ENCODE data around the gene RPL3.

The RPL3 gene

DNA sequence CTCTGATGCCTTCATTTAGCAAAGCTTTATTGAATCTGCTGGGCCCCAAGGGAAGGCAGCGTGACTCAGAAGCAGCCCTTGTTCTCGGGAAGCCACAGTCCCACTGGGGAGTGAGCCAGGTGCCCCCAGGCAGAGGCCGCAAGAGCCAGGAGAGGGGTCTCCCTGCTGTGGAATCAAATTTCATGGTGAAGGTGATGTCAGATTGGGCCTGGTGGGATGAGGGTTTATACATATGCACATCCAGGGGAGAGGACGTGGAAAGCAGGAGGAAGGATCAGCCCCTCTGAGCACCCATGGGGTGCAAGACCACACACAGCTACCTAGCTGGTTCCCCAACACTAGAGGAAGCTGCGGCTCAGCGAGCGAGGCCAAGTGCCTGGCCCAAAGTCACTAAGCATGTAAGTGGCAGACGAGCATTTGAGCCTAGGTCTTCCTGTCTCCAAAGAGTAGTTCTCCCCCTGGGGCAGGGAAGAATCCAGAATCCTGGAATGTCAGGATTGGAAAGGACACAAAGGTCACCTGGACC is 32.3 kb upstream of the RPL3 start:
- peak overlapping the region; percentile 70 for H3K4me3 ChIP-seq (ENCODE audit: low read depth, low read length)

DNA sequence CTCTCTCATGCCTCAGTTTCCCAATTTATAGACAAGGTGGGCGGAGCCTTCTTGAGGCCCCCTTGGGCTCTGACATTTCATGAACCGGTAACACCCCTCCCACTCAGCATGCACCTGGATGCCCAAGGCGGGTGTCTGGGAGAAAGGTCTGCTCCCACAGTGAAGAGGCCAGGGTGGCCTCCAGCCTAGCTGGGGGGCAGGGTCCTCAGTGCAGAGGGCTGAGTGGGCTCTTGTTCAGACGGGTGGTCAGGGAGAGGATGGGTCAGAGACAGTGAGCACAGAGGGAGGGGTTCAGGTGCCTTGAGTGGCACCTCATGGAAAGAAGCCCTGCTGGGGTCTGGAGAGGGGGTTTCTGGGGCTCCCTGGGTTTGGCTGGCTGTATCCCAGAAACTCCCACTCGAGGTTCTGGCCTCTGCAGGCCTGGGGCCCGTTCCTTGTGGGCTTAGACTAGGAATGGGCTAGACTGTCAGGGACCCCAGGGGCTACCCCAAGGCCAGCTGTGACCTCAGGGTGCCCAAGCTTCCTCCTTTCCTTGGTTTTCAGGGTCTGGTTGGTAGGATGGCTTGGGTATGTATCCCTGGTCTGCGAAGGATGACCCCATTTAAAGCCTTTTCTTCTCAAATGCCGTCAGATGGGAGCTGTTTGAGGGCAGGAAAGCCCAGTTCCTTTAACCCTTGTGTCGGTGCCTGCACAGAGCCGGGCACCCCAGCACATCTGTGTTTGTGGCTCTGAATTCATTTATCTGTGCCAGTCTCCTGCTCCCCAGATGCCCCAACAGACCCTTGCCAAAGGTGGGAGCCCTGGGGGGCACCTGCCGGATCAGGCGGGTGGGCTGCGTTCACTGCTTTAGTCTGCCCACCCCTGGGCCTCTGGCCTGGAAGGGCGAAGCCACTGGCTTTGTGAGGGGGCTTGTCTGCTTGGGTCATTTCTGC is 31.6 kb upstream of the RPL3 start:
- peak overlapping the region; percentile 70 for H3K4me3 ChIP-seq (ENCODE audit: low read depth, low read length)
- TF ChIP-seq, protein P1, sequence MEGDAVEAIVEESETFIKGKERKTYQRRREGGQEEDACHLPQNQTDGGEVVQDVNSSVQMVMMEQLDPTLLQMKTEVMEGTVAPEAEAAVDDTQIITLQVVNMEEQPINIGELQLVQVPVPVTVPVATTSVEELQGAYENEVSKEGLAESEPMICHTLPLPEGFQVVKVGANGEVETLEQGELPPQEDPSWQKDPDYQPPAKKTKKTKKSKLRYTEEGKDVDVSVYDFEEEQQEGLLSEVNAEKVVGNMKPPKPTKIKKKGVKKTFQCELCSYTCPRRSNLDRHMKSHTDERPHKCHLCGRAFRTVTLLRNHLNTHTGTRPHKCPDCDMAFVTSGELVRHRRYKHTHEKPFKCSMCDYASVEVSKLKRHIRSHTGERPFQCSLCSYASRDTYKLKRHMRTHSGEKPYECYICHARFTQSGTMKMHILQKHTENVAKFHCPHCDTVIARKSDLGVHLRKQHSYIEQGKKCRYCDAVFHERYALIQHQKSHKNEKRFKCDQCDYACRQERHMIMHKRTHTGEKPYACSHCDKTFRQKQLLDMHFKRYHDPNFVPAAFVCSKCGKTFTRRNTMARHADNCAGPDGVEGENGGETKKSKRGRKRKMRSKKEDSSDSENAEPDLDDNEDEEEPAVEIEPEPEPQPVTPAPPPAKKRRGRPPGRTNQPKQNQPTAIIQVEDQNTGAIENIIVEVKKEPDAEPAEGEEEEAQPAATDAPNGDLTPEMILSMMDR (IDR thresholded peaks at IDR 0.05; ENCODE audit: low read depth, low read length, missing control alignments) = no peak
- in situ Hi-C loops (cut with HindIII; ENCODE audit: low sequenced_read_pairs) = no loop called here
- no peak for DNase-seq (ENCODE audit: low read depth)

More for the DNA sequence above, 32.3 kb upstream of the RPL3 start:
- TF ChIP-seq, protein P1 (IDR thresholded peaks at IDR 0.05; ENCODE audit: low read depth, low read length, missing control alignments) = no peak
- in situ Hi-C loops (cut with HindIII; ENCODE audit: low sequenced_read_pairs) = no loop called here
- DNase-seq (ENCODE audit: low read depth) = peak; percentile 78

DNA sequence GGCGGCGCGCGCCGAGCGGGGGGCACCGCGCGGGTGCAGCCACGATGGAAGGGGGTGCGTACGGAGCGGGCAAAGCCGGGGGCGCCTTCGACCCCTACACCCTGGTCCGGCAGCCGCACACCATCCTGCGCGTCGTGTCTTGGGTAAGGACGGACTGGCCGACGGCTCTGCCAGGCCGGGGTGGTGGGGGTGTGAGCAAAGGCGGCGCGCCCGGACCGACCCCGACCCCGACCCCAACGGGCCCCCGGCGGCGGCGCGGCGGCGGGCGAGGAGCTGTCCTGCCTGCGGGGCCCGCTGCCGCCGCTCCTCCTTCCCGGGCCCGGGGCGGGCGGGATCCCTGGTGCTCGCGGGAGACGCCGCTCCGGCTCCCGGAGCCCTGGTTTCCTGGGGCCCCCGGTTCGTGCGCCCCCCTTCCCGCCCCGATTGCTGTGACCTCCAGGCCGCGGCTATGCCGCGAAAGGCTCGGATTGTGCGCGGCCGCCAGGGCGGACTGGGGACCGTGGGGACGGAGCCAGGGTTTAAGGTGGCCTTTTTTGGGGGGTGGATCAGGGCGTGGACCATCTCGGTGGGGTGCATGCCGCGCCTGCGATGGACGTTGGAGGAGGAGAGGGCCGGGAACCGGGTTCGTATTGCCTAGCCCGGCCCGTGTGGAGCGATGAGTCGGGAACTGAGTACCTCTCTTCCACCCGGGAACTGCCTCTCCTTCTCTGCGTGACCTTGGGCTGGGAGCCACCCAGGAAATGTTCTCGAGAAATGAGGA is 30.7 kb upstream of the RPL3 start, which contains the start of gene SYNGR1:
SYNGR1 (plus strand) TSS at position 25 of the 760 bp plus-strand sequence; CDS start at position 45, 20 bp downstream.
- H3K4me3 ChIP-seq (ENCODE audit: low read depth, low read length) = peak within 1 kb of the TSS; percentile 70
- TF ChIP-seq, protein P1 (IDR thresholded peaks at IDR 0.05; ENCODE audit: low read depth, low read length, missing control alignments) = no peak
- in situ Hi-C loops (cut with HindIII; ENCODE audit: low sequenced_read_pairs) = no loop called here
- no peak for DNase-seq (ENCODE audit: low read depth)

DNA sequence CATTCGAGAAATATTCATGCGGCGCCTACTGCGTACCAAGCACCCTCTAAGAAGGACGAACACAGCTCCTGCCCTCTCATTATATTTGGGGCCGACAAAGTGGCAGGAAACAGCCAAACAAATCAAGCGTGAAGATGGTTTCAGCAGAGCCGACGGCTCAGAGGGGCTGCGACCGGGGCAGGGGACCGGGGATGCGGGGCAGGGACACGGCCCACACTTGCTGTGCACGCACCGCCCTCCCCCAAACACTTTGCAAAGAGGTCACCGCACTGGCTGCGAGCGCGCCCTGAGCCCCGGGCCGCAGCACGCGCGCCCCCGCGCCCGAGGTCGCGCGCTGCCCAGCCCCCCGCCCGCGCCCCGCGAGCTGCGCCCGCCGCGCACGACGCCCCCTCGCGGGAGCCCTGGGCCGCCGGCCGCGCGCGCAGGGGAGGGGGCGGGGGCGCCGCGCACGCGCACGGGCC is 30.1 kb upstream of the RPL3 start:
- in situ Hi-C loops (cut with HindIII; ENCODE audit: low sequenced_read_pairs) = no loop called here
- TF ChIP-seq, protein P1 (IDR thresholded peaks at IDR 0.05; ENCODE audit: low read depth, low read length, missing control alignments) = no peak
- no peak for DNase-seq (ENCODE audit: low read depth)
- H3K4me3 ChIP-seq (ENCODE audit: low read depth, low read length) = peak overlapping the region; percentile 70

DNA sequence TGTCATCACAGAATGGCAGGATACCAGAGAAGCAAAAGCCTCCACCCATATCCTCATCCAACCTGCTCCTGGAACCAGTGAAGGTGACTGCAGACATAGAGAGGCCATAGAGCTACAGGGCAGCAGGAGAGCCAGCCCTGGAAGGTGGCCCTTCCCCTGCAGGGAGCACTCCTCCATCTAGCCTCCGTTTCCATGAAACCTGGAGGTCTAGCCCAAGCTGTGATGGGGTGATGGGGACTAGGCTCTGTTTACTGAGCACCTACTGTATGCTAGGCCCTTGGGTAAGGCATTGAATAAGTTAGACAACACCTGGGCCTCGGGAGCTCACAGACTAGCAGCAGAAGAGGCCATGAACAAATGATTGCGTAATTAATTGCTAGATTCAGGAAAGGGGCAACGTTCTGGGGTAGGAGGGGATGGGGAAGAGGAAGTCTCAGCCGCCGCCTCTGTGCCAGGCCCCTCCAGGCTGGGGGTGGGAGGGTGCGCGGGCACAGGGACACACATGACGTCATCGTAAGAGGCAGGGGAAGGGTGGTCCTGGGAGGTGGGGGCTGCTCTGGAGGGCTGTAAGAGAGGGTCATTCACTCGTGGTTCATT is 29.6 kb upstream of the RPL3 start:
- peak overlapping the region; percentile 70 for H3K4me3 ChIP-seq (ENCODE audit: low read depth, low read length)
- TF ChIP-seq, protein P1 (IDR thresholded peaks at IDR 0.05; ENCODE audit: low read depth, low read length, missing control alignments) = no peak
- in situ Hi-C loops (cut with HindIII; ENCODE audit: low sequenced_read_pairs) = no loop called here
- DNase-seq (ENCODE audit: low read depth) = no peak

DNA sequence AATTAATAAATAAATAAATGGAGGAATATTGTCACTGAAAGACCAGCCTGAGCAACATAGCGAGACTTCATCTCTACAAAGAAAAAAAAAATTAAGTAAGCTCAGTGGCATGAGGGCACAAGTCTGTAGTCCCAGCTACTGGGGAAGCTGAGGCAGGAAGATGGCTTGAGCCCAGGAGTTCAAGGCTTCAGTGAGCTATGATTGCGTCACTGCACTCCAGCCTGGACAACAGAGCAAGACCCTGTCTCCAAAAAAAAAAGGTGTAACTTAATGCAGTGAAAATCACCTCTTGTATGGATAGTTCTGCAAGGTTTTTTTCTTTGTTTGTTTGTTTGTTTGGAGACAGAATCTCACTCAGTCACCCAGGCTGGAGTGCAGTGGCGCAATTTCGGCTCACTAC is 25.8 kb upstream of the RPL3 start:
- DNase-seq (ENCODE audit: low read depth) = no peak
- TF ChIP-seq, protein P1 (IDR thresholded peaks at IDR 0.05; ENCODE audit: low read depth, low read length, missing control alignments) = no peak
- H3K4me3 ChIP-seq (ENCODE audit: low read depth, low read length) = no peak overlapping the region
- in situ Hi-C loops (cut with HindIII; ENCODE audit: low sequenced_read_pairs) = no loop called here

Data from astrocyte of the cerebellum (primary cell).